Measurements from ENCODE around the gene PCBP4.
A peak's percentile ranks its signal among the peaks of the same experiment; 100 is the strongest.

Gene PCBP4

GRCh38 chr3:51970606-51971300 lies 3.5 kb upstream of the PCBP4 start:
- DNase-seq = no peak

- no peak for DNase-seq
Observed at GRCh38 chr3:51969841-51970240, 2.6 kb upstream of the PCBP4 start.

GRCh38 chr3:51968883-51969678 lies 1.8 kb upstream of the PCBP4 start:
- DNase-seq = no peak

- DNase-seq = no peak
Observed at GRCh38 chr3:51968170-51968775, 1.0 kb upstream of the PCBP4 start.

- DNase-seq = peak; percentile 25
Observed at GRCh38 chr3:51966922-51967383, 301 bp downstream of the PCBP4 start.

- no peak for DNase-seq
Observed at GRCh38 chr3:51966486-51966885, 768 bp downstream of the PCBP4 start.

GRCh38 chr3:51966016-51966415 lies 1.2 kb downstream of the PCBP4 start:
- DNase-seq = no peak

GRCh38 chr3:51964521-51964920 lies 2.7 kb downstream of the PCBP4 start:
- DNase-seq = no peak

GRCh38 chr3:51963951-51964451 lies 3.3 kb downstream of the PCBP4 start:
- DNase-seq = no peak

- no peak for DNase-seq
Observed at GRCh38 chr3:51962854-51963530, 4.3 kb downstream of the PCBP4 start.

GRCh38 chr3:51961602-51962569 lies 5.4 kb downstream of the PCBP4 start:
- DNase-seq = no peak

GRCh38 chr3:51961011-51961410 lies 6.2 kb downstream of the PCBP4 start:
- DNase-seq = no peak

GRCh38 chr3:51960386-51960785 lies 6.9 kb downstream of the PCBP4 start:
- no peak for DNase-seq

GRCh38 chr3:51959651-51960050 lies 7.6 kb downstream of the PCBP4 start:
- DNase-seq = no peak

GRCh38 chr3:51958603-51959521 lies 8.4 kb downstream of the PCBP4 start:
- no peak for DNase-seq

- DNase-seq = no peak
Observed at GRCh38 chr3:51957520-51958205, 9.6 kb downstream of the PCBP4 start.

GRCh38 chr3:51955893-51956770 lies 11.1 kb downstream of the PCBP4 start:
- DNase-seq = peak; percentile 24

- DNase-seq = no peak
Observed at GRCh38 chr3:51955175-51955892, 11.9 kb downstream of the PCBP4 start, which contains the start of gene GPR62. Gene GPR62 (plus strand): TSS chr3:51955381. CDS start chr3:51955653, 272 bp downstream.

Measured in suppressor macrophage treated with lipopolysaccharide for 4 hours (primary cell).